Effector memory CD8-positive, alpha-beta T cell (primary cell): Measurements from ENCODE around the gene OR2V2.
A peak's percentile ranks its signal among the peaks of the same experiment; 100 is the strongest.

Experiments used
- ATAC-seq: fragments of 150-1000 bp; cut with Tn5 transposase; replicated peaks from 2 replicates; pipeline ENCODE4 v1.10.0; 2021; ENCODE audit warnings: mild to moderate bottlenecking, moderate library complexity
- DNase-seq, 3 experiments: peaks; one replicate each; pipeline ENCODE4 v3.0.0; 2021
- H3K27ac Mint-ChIP-seq, 2 donors: one replicate each; pipeline ENCODE4 v1.8.0; 2022; ENCODE audit warnings: mild to moderate bottlenecking in 2 of 2, mixed read lengths in 2 of 2, moderate library complexity in 2 of 2
- H3K27me3 Mint-ChIP-seq, 2 donors: one replicate each; pipeline ENCODE4 v1.8.0; 2022; ENCODE audit warnings: mixed read lengths in 2 of 2
- H3K36me3 Mint-ChIP-seq: one replicate; pipeline ENCODE4 v1.8.0; 2022; ENCODE audit warnings: mild to moderate bottlenecking, moderate library complexity, mixed read lengths; ENCODE audit not compliant: insufficient read depth
- H3K4me1 Mint-ChIP-seq, 2 donors: one replicate each; pipeline ENCODE4 v1.8.0; 2022; ENCODE audit warnings: low read depth in 2 of 2, mixed read lengths in 2 of 2
- H3K4me3 Mint-ChIP-seq, 2 donors: one replicate each; pipeline ENCODE4 v1.8.0; 2022; ENCODE audit warnings: mild to moderate bottlenecking in 2 of 2, mixed read lengths in 2 of 2, moderate library complexity in 2 of 2
- H3K9me3 Mint-ChIP-seq, 2 donors: one replicate each; pipeline ENCODE4 v1.8.0; 2022; ENCODE audit warnings: mixed read lengths in 2 of 2

The OR2V2 gene

GRCh38 chr5:181140766-181141165 lies 6.6 kb upstream of the OR2V2 start:
- ATAC-seq (no peak), DNase-seq (no peak)
- H3K4me1 Mint-ChIP-seq = no peaks in the 10 kb centered on the region
- H3K9me3 Mint-ChIP-seq = peaks cover 0 to 27% of the 10 kb centered on the region in 2 donors
- H3K27ac Mint-ChIP-seq = no peak overlapping the region
- H3K36me3 Mint-ChIP-seq = no peaks in the 10 kb centered on the region
- H3K27me3 Mint-ChIP-seq = peaks cover 39 to 47% of the 10 kb centered on the region in 2 donors
- H3K4me3 Mint-ChIP-seq = no peak overlapping the region

- ATAC-seq = no peak
These were observed 5.3 kb upstream of the OR2V2 start for GRCh38 chr5:181142054-181142453.

DNA sequence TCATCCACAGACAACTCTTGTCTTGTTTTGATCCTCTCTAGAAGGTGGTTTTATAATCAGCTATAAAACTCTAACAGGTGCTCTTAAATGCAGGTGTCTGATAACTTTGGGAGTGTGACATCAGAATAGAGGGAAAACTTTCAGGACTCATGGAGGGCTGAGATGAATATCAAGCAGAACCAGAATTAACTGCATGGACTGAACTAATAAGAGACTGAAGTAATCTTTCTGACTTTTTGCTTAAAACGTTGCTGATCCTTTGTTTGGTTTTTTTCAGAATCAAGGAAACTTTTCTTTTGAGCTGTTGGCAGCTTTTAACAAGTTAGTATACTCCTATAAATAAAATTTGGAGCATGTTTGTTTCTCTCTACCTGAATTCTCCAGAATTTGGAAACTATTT lies 2.3 kb upstream of the OR2V2 start:
- H3K27ac Mint-ChIP-seq = no peak overlapping the region
- ATAC-seq (no peak), DNase-seq (no peak)
- H3K4me1 Mint-ChIP-seq = no peaks in the 10 kb centered on the region
- peaks cover 0 to 3% of the 10 kb centered on the region in 2 donors for H3K9me3 Mint-ChIP-seq
- H3K27me3 Mint-ChIP-seq = peaks cover 78 to 83% of the 10 kb centered on the region in 2 donors
- H3K4me3 Mint-ChIP-seq = no peak overlapping the region
- H3K36me3 Mint-ChIP-seq = no peaks in the 10 kb centered on the region

More at GRCh38 chr5:181142054-181142453, 5.3 kb upstream of the OR2V2 start:
- no peak overlapping the region for H3K4me3 Mint-ChIP-seq
- H3K36me3 Mint-ChIP-seq = no peaks in the 10 kb centered on the region
- H3K9me3 Mint-ChIP-seq = peaks cover 0 to 27% of the 10 kb centered on the region in 2 donors
- no peak overlapping the region for H3K27ac Mint-ChIP-seq
- no peak for DNase-seq
- no peaks in the 10 kb centered on the region for H3K4me1 Mint-ChIP-seq
- H3K27me3 Mint-ChIP-seq = peaks cover 47 to 54% of the 10 kb centered on the region in 2 donors

GRCh38 chr5:181149355-181149754 lies 2.0 kb downstream of the OR2V2 start:
- H3K27me3 Mint-ChIP-seq = peaks cover 56 to 70% of the 10 kb centered on the region in 2 donors
- H3K36me3 Mint-ChIP-seq = no peaks in the 10 kb centered on the region
- peaks cover 5 to 6% of the 10 kb centered on the region in 2 donors for H3K4me1 Mint-ChIP-seq
- ATAC-seq (no peak), DNase-seq (no peak)
- H3K9me3 Mint-ChIP-seq = no peaks in the 10 kb centered on the region
- H3K4me3 Mint-ChIP-seq = no peak overlapping the region
- H3K27ac Mint-ChIP-seq = no peak overlapping the region

- Mint-ChIP-seq H3K36me3 (no peaks in the 10 kb centered on the region), H3K9me3 (no peaks in the 10 kb centered on the region)
These were observed 2.7 kb downstream of the OR2V2 start for GRCh38 chr5:181149806-181150733.

GRCh38 chr5:181151146-181151545 lies 3.8 kb downstream of the OR2V2 start:
- Mint-ChIP-seq H3K36me3 (no peaks in the 10 kb centered on the region), H3K4me1 (peaks cover 5 to 6% of the 10 kb centered on the region in 2 donors), H3K27ac (no peak overlapping the region), H3K27me3 (peaks cover 51 to 80% of the 10 kb centered on the region in 2 donors), H3K4me3 (no peak overlapping the region), H3K9me3 (no peaks in the 10 kb centered on the region)
- ATAC-seq (no peak), DNase-seq (no peak)

More at GRCh38 chr5:181149806-181150733, 2.7 kb downstream of the OR2V2 start:
- Mint-ChIP-seq H3K4me3 (no peak overlapping the region), H3K27me3 (peaks cover 54 to 75% of the 10 kb centered on the region in 2 donors), H3K4me1 (peaks cover 5 to 6% of the 10 kb centered on the region in 2 donors), H3K27ac (no peak overlapping the region)
- DNase-seq = no peak
- no peak for ATAC-seq

GRCh38 chr5:181152406-181152805 lies 5.0 kb downstream of the OR2V2 start:
- H3K4me1 Mint-ChIP-seq = peaks cover 5 to 6% of the 10 kb centered on the region in 2 donors
- H3K4me3 Mint-ChIP-seq = no peak overlapping the region
- ATAC-seq = no peak
- no peak overlapping the region for H3K27ac Mint-ChIP-seq
- H3K9me3 Mint-ChIP-seq = no peaks in the 10 kb centered on the region
- no peaks in the 10 kb centered on the region for H3K36me3 Mint-ChIP-seq
- DNase-seq = no peak
- H3K27me3 Mint-ChIP-seq = peaks cover 40 to 73% of the 10 kb centered on the region in 2 donors

DNA sequence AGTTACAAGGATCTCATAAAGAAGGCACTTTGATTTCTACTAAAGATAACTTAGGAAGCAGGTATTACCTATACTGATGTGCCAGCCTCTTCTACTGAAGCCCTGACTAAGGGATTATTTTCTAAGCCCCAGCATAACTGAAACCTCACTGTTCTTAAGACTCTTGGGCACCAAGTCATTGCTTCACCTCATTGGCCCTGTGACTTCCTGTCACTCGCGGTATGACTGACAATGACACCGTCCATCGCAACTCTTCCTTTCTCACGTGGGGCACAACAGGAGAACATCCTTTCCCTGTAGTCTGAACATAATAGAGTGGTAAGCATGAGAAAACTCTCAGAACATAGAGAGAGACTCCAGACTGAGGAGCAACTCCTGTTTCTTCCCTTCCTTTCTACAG lies 6.4 kb downstream of the OR2V2 start:
- DNase-seq (no peak), ATAC-seq (peak; percentile 45)
- H3K4me1 Mint-ChIP-seq = peaks cover 5 to 6% of the 10 kb centered on the region in 2 donors
- no peak overlapping the region for H3K4me3 Mint-ChIP-seq
- H3K36me3 Mint-ChIP-seq = no peaks in the 10 kb centered on the region
- no peak overlapping the region for H3K27ac Mint-ChIP-seq
- peaks cover 26 to 59% of the 10 kb centered on the region in 2 donors for H3K27me3 Mint-ChIP-seq
- H3K9me3 Mint-ChIP-seq = no peaks in the 10 kb centered on the region

DNA sequence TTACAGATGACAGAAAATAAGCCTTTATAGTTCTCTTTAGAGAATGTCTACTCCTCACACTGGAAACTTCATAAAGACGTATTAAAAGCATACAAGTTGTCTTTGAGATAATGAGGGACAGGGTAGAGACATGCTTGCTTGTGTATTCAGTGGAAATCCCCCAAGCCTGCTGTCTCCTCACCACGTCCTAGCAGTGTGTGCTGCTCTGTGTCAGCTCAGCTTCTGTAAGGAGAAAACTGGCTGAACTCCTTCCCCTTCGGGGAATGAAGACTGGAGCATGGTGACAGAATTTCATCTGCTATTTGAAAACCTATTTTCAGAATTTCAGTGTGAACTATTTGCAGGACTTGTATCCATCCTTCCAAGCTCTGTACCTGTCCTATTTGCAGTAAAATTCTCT lies 9.4 kb downstream of the OR2V2 start:
- no peak overlapping the region for H3K27ac Mint-ChIP-seq
- H3K36me3 Mint-ChIP-seq = peaks cover 3% of the 10 kb centered on the region
- ATAC-seq (no peak), DNase-seq (no peak)
- no peaks in the 10 kb centered on the region for H3K9me3 Mint-ChIP-seq
- no peak overlapping the region for H3K4me3 Mint-ChIP-seq
- peaks cover 0 to 29% of the 10 kb centered on the region in 2 donors for H3K27me3 Mint-ChIP-seq
- H3K4me1 Mint-ChIP-seq = peaks cover 18% of the 10 kb centered on the region in 2 donors

GRCh38 chr5:181158869-181159268 lies 11.5 kb downstream of the OR2V2 start:
- peaks cover 0 to 15% of the 10 kb centered on the region in 2 donors for H3K27me3 Mint-ChIP-seq
- H3K27ac Mint-ChIP-seq = peak overlapping the region; percentile 96 to 98
- peak overlapping the region; percentile 90 to 93 for H3K4me3 Mint-ChIP-seq
- DNase-seq (no peak), ATAC-seq (no peak)
- H3K36me3 Mint-ChIP-seq = peaks cover 11% of the 10 kb centered on the region
- H3K9me3 Mint-ChIP-seq = peaks cover 0 to 2% of the 10 kb centered on the region in 2 donors
- H3K4me1 Mint-ChIP-seq = peaks cover 20% of the 10 kb centered on the region in 2 donors

DNA sequence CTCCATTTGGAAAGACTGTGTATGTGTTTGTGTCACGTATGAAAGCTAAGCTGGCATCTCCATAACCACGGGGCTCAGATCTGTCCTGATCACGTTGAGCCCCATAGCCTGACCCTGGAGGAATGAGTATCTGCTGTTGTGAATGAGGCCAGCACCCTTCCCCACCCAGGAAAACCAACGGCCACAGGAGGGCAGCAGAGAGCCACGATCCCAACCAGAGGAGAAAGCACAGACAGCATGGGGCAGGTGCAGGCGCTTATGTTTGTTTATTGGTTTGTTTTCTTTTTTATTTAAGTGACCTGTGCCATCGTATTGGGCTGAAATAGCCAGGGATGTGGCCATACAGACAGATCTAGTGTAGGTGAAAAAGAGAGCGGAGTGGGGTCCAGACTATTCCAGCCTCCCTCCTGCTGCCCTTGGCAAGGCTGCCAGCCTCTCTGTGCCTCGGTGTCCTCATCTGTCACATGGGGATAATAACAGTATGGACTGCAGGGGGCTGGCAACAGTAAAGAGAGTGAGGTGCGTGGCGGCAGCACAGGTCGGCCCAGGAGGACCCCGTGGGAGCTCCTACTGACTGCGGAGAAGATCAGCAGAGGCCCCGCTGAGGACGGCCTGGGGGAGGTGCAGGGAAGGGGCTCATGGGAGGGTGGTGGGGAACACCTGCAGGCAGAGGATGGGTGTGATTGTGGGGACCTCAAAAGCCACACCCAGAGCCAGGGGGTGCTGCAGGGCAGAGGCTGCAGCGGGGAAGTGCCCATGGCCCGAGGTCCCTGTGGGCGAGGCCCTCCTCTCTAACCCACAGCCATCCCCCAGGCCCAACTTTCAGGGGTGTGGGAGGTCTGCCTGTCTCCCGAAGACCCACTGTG lies 12.1 kb downstream of the OR2V2 start:
- Mint-ChIP-seq H3K4me3 (peak overlapping the region; percentile 90 to 93), H3K27ac (peak overlapping the region; percentile 96 to 98), H3K27me3 (peaks cover 0 to 15% of the 10 kb centered on the region in 2 donors), H3K36me3 (peaks cover 18% of the 10 kb centered on the region), H3K9me3 (peaks cover 0 to 2% of the 10 kb centered on the region in 2 donors), H3K4me1 (peaks cover 18 to 19% of the 10 kb centered on the region in 2 donors)
- peak; percentile 72 for ATAC-seq
- DNase-seq = peak; percentile 89 to 96 (median 94)

DNA sequence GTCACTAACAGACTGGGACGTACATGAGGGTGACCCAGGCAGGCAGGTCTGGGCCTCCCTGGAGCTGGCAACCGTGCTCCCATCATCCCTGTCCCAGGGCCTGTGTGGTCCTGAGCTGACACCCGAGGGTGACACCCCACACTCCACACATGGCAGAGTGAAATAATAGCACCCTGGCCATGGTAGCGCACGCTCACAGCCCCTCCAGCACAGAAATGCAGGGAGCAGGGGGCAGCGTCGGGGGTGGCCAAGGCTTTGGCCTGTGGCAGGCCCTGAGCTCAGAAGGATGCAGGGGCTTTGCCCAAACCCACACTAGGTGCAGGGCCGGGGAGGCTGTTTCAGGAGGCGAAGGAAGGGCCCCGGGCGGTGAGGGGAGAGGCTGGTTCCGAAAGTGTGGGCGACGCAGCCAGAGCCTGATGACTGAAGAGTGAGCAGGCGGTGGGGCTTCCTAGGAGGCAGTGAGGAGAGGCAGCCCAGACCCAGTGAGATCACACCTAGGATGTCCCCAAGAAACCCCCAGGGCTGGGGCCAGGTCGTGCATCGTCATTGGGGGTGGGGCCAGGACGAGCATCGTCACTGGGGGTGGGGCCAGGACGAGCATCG lies 12.9 kb downstream of the OR2V2 start:
- Mint-ChIP-seq H3K27me3 (peaks cover 0 to 10% of the 10 kb centered on the region in 2 donors), H3K27ac (peak overlapping the region; percentile 96 to 98), H3K4me1 (peaks cover 18 to 21% of the 10 kb centered on the region in 2 donors), H3K9me3 (peaks cover 0 to 2% of the 10 kb centered on the region in 2 donors), H3K4me3 (peak overlapping the region; percentile 81 to 86), H3K36me3 (peaks cover 24% of the 10 kb centered on the region)
- DNase-seq (peak; percentile 73 to 83 (median 77)), ATAC-seq (peak; percentile 92)
